DMS 273 (cell line): ENCODE data around the gene VRK2.
"Not testable (repeated sequence)": the region's sequence is repeated elsewhere in the genome, so short reads cannot be mapped to it uniquely, and the experiment has no call there.

Source experiments
- DNase-seq: peaks from one replicate; lab custom pipeline; 2025; ENCODE audit not compliant: unreplicated experiment; lab: John Stamatoyannopoulos, UW

The VRK2 gene

GRCh38 chr2:58158481-58158880 is 111.9 kb downstream of the VRK2 start:
- no peak for DNase-seq

GRCh38 chr2:58163913-58164312 is 117.3 kb downstream of the VRK2 start:
- DNase-seq: no peak

- not testable (repeated sequence) for DNase-seq
Observed at GRCh38 chr2:58168130-58168529, 121.5 kb downstream of the VRK2 start.

DNA sequence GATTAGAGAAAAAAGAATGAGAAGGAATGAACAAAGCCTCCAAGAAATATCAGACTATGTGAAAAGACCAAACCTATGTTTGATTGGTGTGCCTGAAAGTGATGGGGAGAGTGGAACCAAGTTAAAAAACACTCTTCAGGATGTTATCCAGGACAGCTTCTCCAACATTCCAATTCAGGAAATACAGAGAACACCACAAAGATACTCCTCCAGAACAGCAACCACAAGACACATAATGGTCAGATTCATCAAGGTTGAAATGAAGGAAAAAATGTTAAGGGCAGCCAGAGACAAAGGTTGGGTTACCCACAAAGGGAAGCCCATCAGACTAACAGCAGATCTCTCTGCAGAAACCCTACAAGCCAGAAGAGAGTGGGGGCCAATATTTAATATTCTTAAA is 123.2 kb downstream of the VRK2 start:
- DNase-seq: not testable (repeated sequence)

DNA sequence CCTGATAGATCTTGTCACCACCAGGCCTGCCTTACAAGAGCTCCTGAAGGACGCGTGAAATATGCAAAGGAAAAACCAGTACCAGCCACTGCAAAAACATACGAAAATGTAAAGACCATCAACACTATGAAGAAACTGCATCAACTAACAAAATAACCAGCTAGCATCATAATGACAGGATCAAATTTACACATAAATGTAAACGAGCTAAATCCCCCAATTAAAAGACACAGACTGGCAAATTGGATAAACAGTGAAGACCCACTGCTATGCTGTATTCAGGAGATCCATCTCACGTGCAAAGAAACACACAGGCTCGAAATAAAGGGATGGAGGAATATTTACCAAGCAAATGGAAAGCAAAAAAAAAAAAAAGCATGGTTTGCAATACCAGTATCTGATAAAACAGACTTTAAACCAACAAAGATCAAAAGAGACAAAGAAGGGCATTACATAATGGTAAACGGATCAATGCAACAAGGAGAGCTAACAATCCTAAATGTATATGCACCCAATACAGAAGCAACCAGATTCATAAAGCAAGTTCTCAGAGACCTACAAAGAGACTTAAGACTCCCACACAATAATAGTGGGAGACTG is 123.8 kb downstream of the VRK2 start:
- DNase-seq: not testable (repeated sequence)

- DNase-seq: not testable (repeated sequence)
Observed at GRCh38 chr2:58171831-58172230, 125.2 kb downstream of the VRK2 start.

GRCh38 chr2:58177187-58177586 is 130.6 kb downstream of the VRK2 start:
- DNase-seq: not testable (repeated sequence)

DNA sequence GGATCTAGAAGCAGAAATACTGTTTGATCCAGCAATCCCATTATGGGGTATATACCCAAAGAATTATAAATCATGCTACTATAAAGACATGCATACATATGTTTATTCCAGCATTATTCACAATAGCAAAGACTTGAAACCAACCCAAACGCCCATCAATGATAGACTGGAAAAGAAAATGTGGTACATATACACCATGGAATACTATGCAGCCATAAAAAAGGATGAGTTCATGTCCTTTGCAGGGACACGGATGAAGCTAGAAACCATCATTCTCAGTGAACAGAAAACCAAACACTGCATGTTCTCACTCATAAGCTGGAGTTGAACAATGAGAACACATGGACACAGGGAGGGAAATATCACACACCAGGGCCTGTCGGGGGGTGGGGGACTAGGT is 133.6 kb downstream of the VRK2 start:
- DNase-seq: not testable (repeated sequence)

DNA sequence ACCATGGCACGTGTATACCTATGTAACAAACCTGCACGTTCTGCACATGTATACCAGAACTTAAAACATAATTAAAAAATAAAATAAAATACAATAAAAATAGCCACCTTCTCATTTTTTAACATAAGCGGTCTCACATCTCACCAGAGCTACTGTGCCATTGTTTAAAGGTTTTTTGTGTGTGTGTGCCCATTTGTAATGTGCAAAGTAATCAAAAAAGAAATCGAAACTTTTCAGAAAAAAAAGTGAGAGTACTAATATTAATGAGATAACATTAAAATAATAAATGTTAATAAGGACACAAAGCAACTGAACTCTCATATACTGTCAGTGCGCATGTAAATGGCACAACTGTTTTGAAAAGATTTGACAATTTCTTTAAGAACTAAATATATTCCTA is 134.0 kb downstream of the VRK2 start:
- no peak for DNase-seq

GRCh38 chr2:58182527-58182926 is 135.9 kb downstream of the VRK2 start:
- DNase-seq: no peak

DNA sequence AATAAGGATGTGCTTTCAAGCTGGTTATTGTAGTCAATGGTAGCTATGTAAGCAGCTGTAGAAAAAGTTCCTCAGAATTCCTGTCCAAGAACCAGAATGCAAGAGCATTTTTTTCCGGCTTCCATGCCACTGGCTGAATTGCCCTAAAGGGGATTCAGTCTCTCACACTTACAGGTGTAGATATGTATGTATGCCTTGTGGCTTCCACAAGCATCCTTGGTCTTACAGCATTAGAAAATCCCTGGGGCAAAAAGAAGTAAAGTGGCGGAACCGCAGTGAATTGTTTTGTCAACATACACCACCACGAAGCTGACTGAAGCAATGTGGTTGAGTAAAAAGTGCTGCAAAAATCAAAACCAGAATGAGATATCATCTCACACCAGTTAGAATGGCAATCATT is 139.9 kb downstream of the VRK2 start:
- DNase-seq: no peak

- DNase-seq: not testable (repeated sequence)
Observed at GRCh38 chr2:58187022-58187421, 140.4 kb downstream of the VRK2 start.

DNA sequence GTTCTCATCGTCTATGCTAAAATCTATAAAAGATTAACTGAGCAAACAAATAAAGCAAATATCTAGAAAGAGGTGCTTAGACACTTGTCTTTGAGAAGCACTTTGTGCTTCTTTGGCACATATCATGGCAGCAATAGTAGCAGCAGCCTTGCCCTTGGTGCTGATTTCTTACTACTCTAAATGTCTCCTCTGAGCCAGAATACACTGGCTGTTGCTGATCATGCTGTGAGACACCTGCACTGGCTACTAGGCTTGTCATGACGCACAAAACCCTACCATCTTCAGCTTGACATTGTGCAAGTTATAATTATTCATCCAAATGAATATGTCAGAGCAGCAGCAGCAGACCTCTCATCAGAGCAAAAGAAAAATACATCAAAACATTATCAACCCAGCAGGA is 147.9 kb downstream of the VRK2 start:
- DNase-seq: no peak

GRCh38 chr2:58195662-58196061 is 149.1 kb downstream of the VRK2 start:
- DNase-seq: no peak

- no peak for DNase-seq
Observed at GRCh38 chr2:58197894-58198293, 151.3 kb downstream of the VRK2 start.

DNA sequence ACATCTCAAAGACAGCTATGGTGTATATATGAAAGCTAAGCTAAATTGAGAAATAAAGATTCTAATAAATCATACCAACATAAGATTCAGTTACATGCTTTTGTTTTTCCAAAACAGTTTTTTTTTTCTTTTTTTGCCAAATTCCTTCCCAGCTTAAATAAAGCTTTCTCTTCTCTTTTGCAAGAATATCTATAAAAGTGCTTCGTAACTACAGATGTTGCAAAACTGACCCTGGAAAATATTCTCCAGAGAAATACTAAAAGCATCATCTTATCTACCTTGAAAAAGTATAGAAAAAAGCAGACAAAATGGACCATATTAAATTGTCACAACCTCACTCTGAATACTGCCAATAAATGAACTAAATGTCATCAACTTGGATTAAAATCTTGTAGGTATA is 155.8 kb downstream of the VRK2 start:
- DNase-seq: no peak

DNA sequence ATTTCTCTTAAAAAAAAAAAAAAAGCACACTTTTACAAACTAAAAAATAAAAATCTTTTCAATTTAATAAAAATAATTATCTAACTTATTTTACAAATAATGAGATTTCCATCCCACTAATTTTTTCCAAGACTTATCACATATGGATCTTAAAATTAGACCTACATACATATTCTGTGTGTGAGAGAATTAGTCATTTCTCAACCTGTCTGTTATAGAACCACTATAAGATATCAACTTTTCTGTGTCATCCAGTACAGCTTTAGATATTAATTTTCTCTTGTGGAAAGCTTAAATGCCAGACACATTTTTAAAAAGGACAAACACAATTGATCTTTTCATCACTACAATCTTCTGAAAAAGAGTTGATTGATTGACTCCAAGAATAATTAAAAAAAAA is 156.4 kb downstream of the VRK2 start:
- DNase-seq: no peak

DNA sequence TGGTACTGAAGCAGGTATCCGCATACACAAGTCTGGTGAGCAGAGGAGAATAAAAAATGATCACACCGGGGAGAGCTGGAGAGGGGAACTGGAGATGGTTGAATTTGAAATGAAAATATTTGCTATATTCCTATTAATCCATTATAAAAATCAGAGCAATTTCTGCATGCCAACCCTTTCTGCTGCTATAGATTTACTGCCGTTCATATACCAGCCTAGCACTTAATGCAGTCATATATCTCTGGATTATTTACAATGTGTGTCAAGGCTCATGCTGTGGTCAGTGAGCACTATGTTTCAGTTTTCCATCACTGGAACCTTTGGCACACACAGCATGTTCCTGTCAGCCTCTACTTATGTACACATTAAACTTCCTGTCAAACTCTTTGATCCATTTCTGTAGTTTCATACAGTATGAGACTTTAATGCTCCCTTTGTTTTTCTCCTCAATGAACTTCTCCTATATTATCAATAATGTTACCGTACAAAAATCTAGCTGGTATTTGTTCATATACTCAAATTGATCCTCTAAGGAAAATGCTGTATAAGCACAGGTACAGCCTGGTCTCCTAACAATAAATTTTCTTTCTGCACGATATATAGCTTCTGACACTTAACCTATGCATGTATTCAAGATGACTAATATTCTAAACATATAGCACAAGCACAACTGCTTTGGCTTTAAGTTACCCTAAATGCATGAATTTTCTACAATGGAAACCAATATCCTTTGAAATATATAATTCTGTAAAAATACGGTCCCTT is 157.8 kb downstream of the VRK2 start:
- DNase-seq: no peak

DNA sequence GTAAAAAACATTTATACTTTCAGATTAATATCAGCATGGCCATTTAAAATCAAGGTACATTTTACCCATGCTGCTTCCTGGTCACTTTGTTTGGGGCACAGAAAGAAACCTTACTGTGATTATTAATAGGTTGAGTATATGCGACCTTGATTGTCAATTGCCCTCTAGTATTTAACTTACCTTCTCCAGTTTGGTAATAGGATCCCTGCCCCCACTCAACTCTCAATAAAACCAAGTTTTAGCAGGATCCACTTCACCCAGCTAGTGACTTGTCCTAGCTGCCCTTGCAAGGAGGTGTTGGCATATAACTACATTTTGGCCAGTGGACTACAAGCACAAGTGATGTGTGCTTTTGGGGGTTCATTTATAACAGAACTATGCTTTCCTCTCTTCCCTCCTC is 160.2 kb downstream of the VRK2 start:
- DNase-seq: no peak

DNA sequence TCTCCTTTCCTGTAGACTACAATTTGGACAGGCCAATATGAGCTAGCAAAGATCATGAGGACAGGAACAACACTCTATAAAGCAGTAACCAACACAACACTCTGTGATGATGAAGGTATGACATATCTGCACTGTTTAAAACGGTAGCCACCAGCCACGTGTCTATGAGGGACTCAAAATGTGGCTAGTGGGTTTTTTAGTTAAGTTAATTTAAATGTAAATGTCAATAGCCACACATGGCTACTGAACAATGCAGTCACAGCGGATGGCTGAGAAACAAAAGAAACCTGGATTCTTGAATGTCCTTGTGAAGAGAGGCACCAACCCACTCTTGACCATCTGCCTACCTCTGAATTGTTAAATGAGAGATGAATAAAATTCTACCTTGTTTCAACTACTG is 160.6 kb downstream of the VRK2 start:
- no peak for DNase-seq
